HepG2 (cell line): ENCODE measurements around the gene LIN28B. TPM values are rescaled to one million over a fixed set of nuclear protein-coding genes. Genes with fewer than 3 reads are reported as not detected.
A peak's percentile ranks its signal among the peaks of the same experiment; 100 is the strongest.

ENCODE experiments used
- ATF6 ChIP-seq: sonication (generic); formaldehyde crosslinking; conservative IDR thresholded peaks from 2 replicates; pipeline ENCODE4 v1.4.0; 2020; ENCODE audit warnings: missing genetic modification reagents
- CEBPZ ChIP-seq: IDR thresholded peaks from 2 replicates; pipeline ENCODE4 v1.6.1; 2012; ENCODE audit warnings: low read length, improper control_type of control experiment
- FOXA3 ChIP-seq: IDR thresholded peaks from 2 replicates; pipeline ENCODE4 v1.6.1; 2016; ENCODE audit warnings: missing genetic modification reagents, missing compliant biosample characterization
- FOXK1 ChIP-seq: sonication (generic); formaldehyde crosslinking; IDR thresholded peaks from 2 replicates; pipeline ENCODE4 v1.4.0; 2020; ENCODE audit warnings: low read depth, missing genetic modification reagents, borderline replicate concordance
- GZF1 ChIP-seq: sonication (generic); formaldehyde crosslinking; IDR thresholded peaks from 2 replicates; pipeline ENCODE4 v1.5.1; 2020; ENCODE audit warnings: mild to moderate bottlenecking, missing genetic modification reagents
- MEIS2 ChIP-seq: sonication (generic); formaldehyde crosslinking; IDR thresholded peaks from 2 replicates; pipeline ENCODE4 v1.9.0; 2021; ENCODE audit warnings: mild to moderate bottlenecking, missing genetic modification reagents
- MLXIP ChIP-seq: sonication (generic); formaldehyde crosslinking; IDR thresholded peaks from 2 replicates; pipeline ENCODE4 v1.9.0; 2021; ENCODE audit warnings: missing genetic modification reagents, borderline replicate concordance
- NAIF1 ChIP-seq: sonication (generic); formaldehyde crosslinking; IDR thresholded peaks from 2 replicates; pipeline ENCODE4 v1.5.0; 2020; ENCODE audit warnings: mild to moderate bottlenecking, missing genetic modification reagents, borderline replicate concordance
- NKX3-1 ChIP-seq: sonication (generic); formaldehyde crosslinking; IDR thresholded peaks from 2 replicates; pipeline ENCODE4 v1.5.0; 2020; ENCODE audit warnings: missing genetic modification reagents
- TFDP1 ChIP-seq: IDR thresholded peaks from 2 replicates; pipeline ENCODE4 v1.6.1; 2016; ENCODE audit warnings: missing compliant biosample characterization, missing genetic modification reagents, borderline replicate concordance
- ZFY ChIP-seq: sonication (generic); formaldehyde crosslinking; IDR thresholded peaks from 2 replicates; pipeline ENCODE4 v1.4.0; 2020; ENCODE audit warnings: missing genetic modification reagents
- ZNF382 ChIP-seq: sonication (generic); formaldehyde crosslinking; IDR thresholded peaks from 2 replicates; pipeline ENCODE4 v1.5.0; 2020; ENCODE audit warnings: missing genetic modification reagents, mild to moderate bottlenecking, borderline replicate concordance
- ZNF414 ChIP-seq: sonication (generic); formaldehyde crosslinking; IDR thresholded peaks from 2 replicates; pipeline ENCODE4 v1.5.0; 2020; ENCODE audit warnings: missing genetic modification reagents
- ZNF510 ChIP-seq: sonication (generic); formaldehyde crosslinking; IDR thresholded peaks from 2 replicates; pipeline ENCODE4 v1.4.0; 2020; ENCODE audit warnings: low read depth, mild to moderate bottlenecking, missing genetic modification reagents
- ZNF619 ChIP-seq: sonication (generic); formaldehyde crosslinking; IDR thresholded peaks from 2 replicates; pipeline ENCODE4 v1.4.0; 2020; ENCODE audit warnings: mild to moderate bottlenecking, missing genetic modification reagents
- ZNF674 ChIP-seq: sonication (generic); formaldehyde crosslinking; IDR thresholded peaks from 2 replicates; pipeline ENCODE4 v1.5.0; 2020; ENCODE audit warnings: low read depth, mild to moderate bottlenecking, missing genetic modification reagents
- ZNF781 ChIP-seq: sonication (generic); formaldehyde crosslinking; IDR thresholded peaks from 2 replicates; pipeline ENCODE4 v1.5.1; 2020; ENCODE audit warnings: borderline replicate concordance, mild to moderate bottlenecking, missing genetic modification reagents; ENCODE audit errors: not compliant biosample characterization
- ZSCAN25 ChIP-seq: sonication (generic); formaldehyde crosslinking; IDR thresholded peaks from 2 replicates; pipeline ENCODE4 v1.8.0; 2022; ENCODE audit warnings: mild to moderate bottlenecking, missing genetic modification reagents
- polyA plus RNA-seq, 8 experiments: library from polyadenylated mRNA; depleted of rRNA in 3 of 8; stranded (reverse) in 7 of 8; unstranded in 1 of 8; fragments of >200 nt; fragmentation: Illumina TruSeq in 4 of 8; extraction: Trizol in 4 of 8; gene quantifications; 2 replicates each; pipeline versions ENCODE4 v1.2.1 to v1.2.3, GENCODE V29; 2011 to 2016; ENCODE audit warnings: low read depth in 4 of 8, missing spikeins in 1 of 8, mixed read lengths in 1 of 8; ENCODE audit not compliant: insufficient read depth in 1 of 8
- total RNA-seq, 5 experiments: library from RNA; depleted of rRNA; stranded (reverse); fragments of >200 nt; fragmentation: Illumina TruSeq; extraction: Trizol; gene quantifications; 2 replicates each; pipeline ENCODE4 v1.2.3, GENCODE V29; 2016; ENCODE audit warnings: low read depth in 1 of 5

The LIN28B gene
- total and polyA plus RNA-seq, 2 of the 13 experiments (the other 11 are each of a cell fraction or from before 2014, with no cell fraction given) = 14.5 to 56.8 TPM

- TF ChIP-seq TFDP1 (CRISPR knock-in tag) (peak; percentile 85), MLXIP (peak; percentile 83; the same call in 1 of the 2 replicates), ZNF382 (CRISPR knock-in tag) (no peak), ZNF510 (CRISPR knock-in tag) (peak; percentile 86), ZNF414 (CRISPR knock-in tag) (peak; percentile 50; the same call in 1 of the 2 replicates), MEIS2 (CRISPR knock-in tag) (peak; percentile 61; the same call in 1 of the 2 replicates), ATF6 (CRISPR knock-in tag) (no peak), ZNF619 (CRISPR knock-in tag) (peak; percentile 35; the same call in 1 of the 2 replicates), CEBPZ (no peak), NKX3-1 (CRISPR knock-in tag) (peak; percentile 72; the same call in 1 of the 2 replicates), ZSCAN25 (CRISPR knock-in tag) (no peak), NAIF1 (CRISPR knock-in tag) (peak; percentile 30; the same call in 1 of the 2 replicates), ZFY (CRISPR knock-in tag) (peak; percentile 72), GZF1 (CRISPR knock-in tag) (peak; percentile 11; the same call in 1 of the 2 replicates), ZNF674 (CRISPR knock-in tag) (no peak), FOXA3 (CRISPR knock-in tag) (no peak; the same call in 1 of the 2 replicates), ZNF781 (CRISPR knock-in tag) (no peak), FOXK1 (CRISPR knock-in tag) (no peak)
These were observed 15.8 kb upstream of the LIN28B start (continued) for GRCh38 chr6:104940893-104941728.
